NCI-H2227 treated with DMSO at 0.1 percent for 48 hours (cell line): ENCODE data around the gene MYCL.

Experiments used
- DNase-seq: peaks from one replicate; lab custom pipeline; 2025; lab: John Stamatoyannopoulos, UW

The MYCL gene

DNA sequence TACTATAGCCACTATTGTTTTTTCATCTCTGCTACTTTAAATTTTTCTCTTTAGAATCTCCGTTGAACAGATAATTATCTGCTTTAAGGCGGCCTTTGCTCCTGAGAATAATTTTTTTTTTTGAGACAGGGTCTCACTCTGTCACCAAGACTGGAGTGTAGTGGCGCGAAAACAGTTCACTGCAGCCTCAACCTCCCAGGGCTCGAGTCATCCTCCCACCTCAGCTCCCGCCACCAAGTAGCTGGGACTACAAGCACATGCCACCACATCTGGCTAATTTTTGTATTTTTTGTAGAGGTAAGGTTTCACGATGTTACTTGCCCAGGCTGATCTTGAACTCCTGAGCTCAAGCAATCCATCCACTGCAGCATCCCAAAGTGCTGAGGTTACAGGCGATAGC lies 47.0 kb downstream of the MYCL start:
- DNase-seq, result no peak

DNA sequence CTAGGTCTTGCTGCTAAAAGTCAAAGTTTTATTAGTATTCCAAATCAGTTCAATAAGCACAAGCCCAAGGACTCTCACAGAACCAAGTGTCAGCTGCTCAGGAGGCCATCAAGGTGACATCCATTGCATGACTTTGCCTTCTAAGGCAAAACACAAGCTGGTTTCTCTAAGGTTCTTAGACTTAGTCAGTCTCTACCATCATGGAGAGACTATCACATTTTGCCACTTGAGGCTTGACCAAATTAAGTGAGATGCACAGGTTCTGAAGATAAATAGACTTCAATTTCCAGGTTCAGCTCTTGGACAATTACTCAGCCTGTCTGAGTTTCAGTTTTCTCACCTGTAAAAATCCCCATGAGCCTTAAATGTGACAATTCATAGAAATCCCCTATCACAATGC lies 47.4 kb downstream of the MYCL start:
- no peak for DNase-seq

DNA sequence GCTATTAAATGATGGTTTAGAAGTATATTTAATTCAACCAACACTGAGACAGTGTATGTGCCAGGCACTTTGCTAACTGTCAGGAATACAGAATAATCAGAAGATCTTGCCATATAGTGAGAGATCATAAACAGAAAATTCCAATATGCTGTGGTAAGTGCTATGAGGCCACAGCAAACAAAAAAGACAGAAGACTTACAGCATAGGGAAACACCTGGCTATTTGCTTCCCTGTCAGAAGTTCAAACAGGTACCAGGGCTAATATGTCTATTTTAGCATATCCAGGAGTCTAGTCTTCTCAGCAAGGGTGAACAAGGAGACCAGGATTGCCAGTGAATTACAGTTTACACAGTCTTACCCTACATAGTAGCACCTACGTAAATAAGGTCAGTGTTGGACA lies 48.8 kb downstream of the MYCL start:
- no peak for DNase-seq

DNA sequence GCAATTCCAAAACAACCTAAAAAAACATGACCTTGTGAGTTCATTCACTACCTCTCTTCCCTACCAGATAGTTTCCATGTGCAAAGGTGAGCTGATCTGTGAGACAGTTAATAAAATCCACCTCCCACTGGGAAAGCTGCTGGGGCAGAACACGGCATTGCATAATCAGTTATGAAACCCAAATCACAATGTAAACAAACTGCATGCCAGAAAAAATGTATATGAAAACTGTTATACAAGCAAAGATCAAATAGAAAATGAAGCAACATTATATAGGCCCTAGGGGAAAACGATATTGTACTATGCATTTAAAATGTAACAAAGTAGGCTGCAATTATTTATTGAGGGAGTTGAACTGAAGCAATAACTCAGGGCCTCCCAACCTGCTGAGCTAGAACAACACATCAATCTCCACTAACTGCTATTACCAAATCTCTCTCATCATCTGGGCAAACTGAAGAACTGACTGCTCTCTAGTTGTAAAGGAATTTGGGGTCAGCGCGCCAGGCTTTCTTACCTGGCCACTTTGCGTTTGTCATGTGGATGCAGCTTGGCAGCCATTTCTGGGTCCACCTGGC lies 49.4 kb downstream of the MYCL start:
- peak; percentile 39 for DNase-seq

DNA sequence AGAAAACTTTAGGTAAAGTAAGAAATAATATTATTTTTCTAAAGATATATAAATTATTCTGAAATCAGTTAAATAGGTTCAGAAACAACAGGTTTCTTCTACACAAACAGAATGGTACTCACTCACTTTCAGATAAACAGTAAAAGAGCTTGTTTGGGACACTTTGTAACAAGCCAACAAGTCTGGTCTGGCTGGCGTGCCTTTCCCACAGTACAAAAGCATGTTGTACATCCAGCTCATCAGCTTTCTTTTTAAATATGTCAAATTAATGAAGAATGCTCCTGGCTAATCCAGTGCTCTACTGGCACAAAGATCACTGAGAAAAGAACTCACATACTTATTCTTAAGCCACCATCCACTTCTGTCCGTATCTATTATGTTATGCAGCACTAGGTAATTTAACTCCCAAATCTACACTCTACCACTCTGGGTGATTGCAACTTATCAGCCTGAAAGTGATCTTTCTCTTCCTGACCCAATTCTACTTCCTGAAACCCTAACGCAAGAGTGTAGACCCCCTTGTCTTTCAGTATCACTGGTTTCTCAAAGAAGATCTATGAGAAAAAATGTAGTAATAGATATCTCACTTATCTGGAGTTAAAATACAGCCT lies 51.0 kb downstream of the MYCL start:
- DNase-seq, result no peak

DNA sequence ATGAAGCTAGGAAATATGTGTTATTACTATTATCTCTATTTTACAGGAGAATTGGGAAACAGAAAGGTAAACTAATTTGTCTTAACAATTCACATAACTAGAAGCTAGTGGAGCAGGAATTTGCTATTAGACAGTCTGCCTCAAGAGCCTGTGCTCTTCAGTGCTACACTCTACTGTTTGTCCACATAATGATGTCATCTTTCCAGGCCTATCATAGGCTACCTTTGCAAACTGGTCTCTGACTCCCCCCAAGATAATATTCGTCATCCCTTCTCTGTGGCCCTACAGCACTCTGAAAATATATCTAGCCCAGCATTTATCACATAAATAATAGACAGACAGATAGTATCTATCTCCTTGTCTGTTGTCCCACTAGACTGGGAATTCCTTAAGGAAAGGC lies 52.5 kb downstream of the MYCL start:
- no peak for DNase-seq

DNA sequence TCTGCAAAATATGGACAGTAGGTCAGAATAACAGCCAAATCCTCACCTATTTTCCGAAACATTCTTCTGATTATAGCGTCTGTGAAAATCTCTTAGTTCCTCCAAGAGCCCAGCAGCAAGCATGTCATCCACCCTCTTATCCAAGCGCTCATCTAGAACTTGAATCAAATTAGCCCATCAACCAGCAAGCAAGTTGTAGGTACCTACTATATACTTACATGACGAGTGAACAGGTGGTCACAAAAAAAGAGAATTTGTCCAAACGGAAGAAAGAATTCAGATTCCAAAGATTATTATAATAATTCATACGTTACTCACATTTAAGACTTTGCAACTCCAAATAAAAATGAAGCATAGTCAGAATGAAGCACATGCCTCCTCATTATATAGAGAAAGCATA lies 53.8 kb downstream of the MYCL start:
- DNase-seq, result no peak

DNA sequence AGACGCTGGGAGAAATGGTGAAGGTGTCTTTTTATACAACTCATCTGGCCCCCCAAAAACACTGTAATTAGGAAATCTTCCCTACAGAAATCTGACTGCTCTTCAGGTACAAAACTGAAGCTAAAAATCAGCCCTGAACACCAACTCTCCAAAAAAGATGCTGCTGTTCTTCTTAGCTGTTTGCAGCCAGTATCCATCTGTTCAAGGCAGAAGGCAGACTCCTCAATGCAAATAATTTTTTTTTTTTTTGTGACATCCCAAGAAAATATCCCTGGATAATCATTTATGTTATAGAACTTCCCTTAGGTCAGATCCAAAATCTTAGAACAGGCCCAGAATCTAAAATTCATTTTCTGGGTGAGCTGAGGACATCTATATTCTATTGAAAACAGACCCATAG lies 54.9 kb downstream of the MYCL start:
- DNase-seq, result no peak

DNA sequence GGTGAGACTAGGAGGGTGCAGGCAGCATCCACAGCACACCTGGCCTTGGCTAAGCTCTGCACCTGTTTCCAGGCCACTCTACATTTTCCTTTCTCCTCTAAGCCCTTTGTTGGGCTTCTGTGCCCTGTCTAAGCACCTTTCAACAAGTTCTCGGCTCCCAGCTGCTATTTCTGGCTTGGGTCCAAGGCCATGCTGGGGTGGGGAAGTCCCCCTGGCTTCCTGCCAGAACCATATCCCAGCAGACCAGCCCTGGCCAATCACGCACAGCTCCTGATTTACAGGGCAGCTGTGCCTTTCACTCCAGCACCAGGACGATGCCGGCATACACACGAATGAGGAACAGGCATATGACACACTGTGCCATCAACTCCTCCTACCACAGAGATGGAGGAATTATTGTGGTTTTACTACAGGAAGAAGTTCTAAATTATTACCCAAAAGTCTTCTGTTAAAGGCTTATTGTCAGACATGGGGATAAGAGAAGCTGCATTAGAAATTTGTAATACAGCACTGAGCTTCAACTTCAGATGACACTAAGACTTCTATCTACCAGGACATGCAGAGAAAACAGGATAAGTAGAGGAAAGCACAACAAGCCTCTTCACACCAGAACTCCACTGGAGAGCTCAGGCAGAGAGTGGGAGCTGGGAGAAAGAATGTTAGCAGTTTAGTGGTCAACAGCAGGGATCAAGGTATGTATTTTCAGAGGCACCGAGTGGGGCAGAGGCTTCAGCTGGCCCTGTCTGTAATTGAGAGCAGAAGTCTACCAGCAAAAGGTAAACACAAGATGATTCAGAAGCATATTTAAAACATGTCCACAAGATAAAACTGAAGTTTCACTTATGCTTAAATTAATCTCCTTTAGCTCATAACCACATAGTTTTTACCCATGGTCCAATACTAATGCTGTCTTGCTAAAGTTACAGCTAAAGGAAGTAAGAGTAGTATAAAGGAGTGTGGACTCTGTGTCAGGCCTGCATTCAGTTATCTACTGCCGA lies 55.8 kb downstream of the MYCL start:
- DNase-seq, result peak; percentile 93
